Astrocyte of the cerebellum (primary cell): ENCODE results near the gene ZNF77.
"Not testable (repeated sequence)": the region's sequence is repeated elsewhere in the genome, so short reads cannot be mapped to it uniquely, and the experiment has no call there.

Experiments used
- DNase-seq: peaks from one replicate; pipeline ENCODE4 v3.0.0-alpha.2; 2011; ENCODE audit warnings: low read depth
- H3K4me3 ChIP-seq: 2 replicates; pipeline ENCODE4 v1.5.1; 2011; ENCODE audit warnings: mild to moderate bottlenecking, low read depth, low read length, moderate library complexity
- CTCF ChIP-seq: IDR thresholded peaks from 2 replicates; pipeline ENCODE4 v1.5.1; 2012; ENCODE audit warnings: low read length, low read depth, moderate library complexity, mild to moderate bottlenecking; ENCODE audit errors: missing control alignments
- in situ Hi-C: cut with HindIII; loops from 2 replicates; pipeline ENCODE4 v1.10.0; 2017; ENCODE audit warnings: low sequenced_read_pairs

ZNF77 gene

GRCh38 chr19:2973229-2973628, 28.5 kb upstream of the ZNF77 start:
- no peak for DNase-seq
- TF ChIP-seq CTCF = no peak
- in situ Hi-C loops = no loop called here

GRCh38 chr19:2970201-2970835, 25.5 kb upstream of the ZNF77 start:
- DNase-seq = no peak
- in situ Hi-C loops = no loop called here
- H3K4me3 ChIP-seq = no peak overlapping the region
- no peak for TF ChIP-seq CTCF

More at GRCh38 chr19:2973229-2973628, 28.5 kb upstream of the ZNF77 start:
- no peak overlapping the region for H3K4me3 ChIP-seq

GRCh38 chr19:2969104-2969504, 24.3 kb upstream of the ZNF77 start:
- TF ChIP-seq CTCF = no peak
- H3K4me3 ChIP-seq = no peak overlapping the region
- DNase-seq = no peak
- in situ Hi-C loops = no loop called here

- TF ChIP-seq CTCF = no peak
- in situ Hi-C loops = no loop called here
- no peak overlapping the region for H3K4me3 ChIP-seq
- no peak for DNase-seq
Measured at GRCh38 chr19:2967972-2968371, 23.2 kb upstream of the ZNF77 start.

GRCh38 chr19:2964874-2965273, 20.1 kb upstream of the ZNF77 start:
- in situ Hi-C loops = no loop called here

GRCh38 chr19:2963631-2964030, 18.9 kb upstream of the ZNF77 start:
- in situ Hi-C loops, DNase-seq, H3K4me3 ChIP-seq: not testable (repeated sequence)

More at GRCh38 chr19:2964874-2965273, 20.1 kb upstream of the ZNF77 start:
- no peak for DNase-seq
- no peak overlapping the region for H3K4me3 ChIP-seq
- no peak for TF ChIP-seq CTCF

- TF ChIP-seq CTCF = no peak
- DNase-seq = no peak
- in situ Hi-C loops = no loop called here
- H3K4me3 ChIP-seq = no peak overlapping the region
Measured at GRCh38 chr19:2963122-2963521, 18.4 kb upstream of the ZNF77 start.
